GM19452 (cell line): ENCODE results near the gene TRAF3IP1.

ENCODE experiments used
- ATAC-seq: cut with Tn5 transposase; IDR thresholded peaks from one replicate; pipeline ENCODE4 v1.9.1; 2021; ENCODE audit not compliant: unreplicated experiment

TRAF3IP1 gene

GRCh38 chr2:238286987-238287736 lies 33.2 kb upstream of the TRAF3IP1 start:
- ATAC-seq: no peak

GRCh38 chr2:238287737-238288649 lies 32.3 kb upstream of the TRAF3IP1 start, which contains the start of gene PER2:
PER2 (minus strand) TSS chr2:238288610; CDS start chr2:238277936, 10,674 bp downstream.
- peak; percentile 34 for ATAC-seq

GRCh38 chr2:238288650-238289573 lies 31.4 kb upstream of the TRAF3IP1 start:
- ATAC-seq: peak; percentile 90

- ATAC-seq: no peak
These were observed 30.7 kb upstream of the TRAF3IP1 start for GRCh38 chr2:238289574-238289973.

GRCh38 chr2:238290091-238290509 lies 30.2 kb upstream of the TRAF3IP1 start:
- no peak for ATAC-seq

- no peak for ATAC-seq
These were observed 29.4 kb upstream of the TRAF3IP1 start for GRCh38 chr2:238290715-238291549.

- ATAC-seq: no peak
These were observed 28.6 kb upstream of the TRAF3IP1 start for GRCh38 chr2:238291550-238292281.

GRCh38 chr2:238294046-238294392 lies 26.3 kb upstream of the TRAF3IP1 start:
- no peak for ATAC-seq

GRCh38 chr2:238294393-238295143 lies 25.8 kb upstream of the TRAF3IP1 start:
- ATAC-seq: no peak

GRCh38 chr2:238295144-238296112 lies 24.9 kb upstream of the TRAF3IP1 start:
- no peak for ATAC-seq

GRCh38 chr2:238296638-238297457 lies 23.5 kb upstream of the TRAF3IP1 start:
- no peak for ATAC-seq

- ATAC-seq: no peak
These were observed 20.5 kb upstream of the TRAF3IP1 start for GRCh38 chr2:238299803-238300202.

- no peak for ATAC-seq
These were observed 18.2 kb upstream of the TRAF3IP1 start for GRCh38 chr2:238302087-238302486.

- ATAC-seq: no peak
These were observed 17.6 kb upstream of the TRAF3IP1 start for GRCh38 chr2:238302751-238303150.

- no peak for ATAC-seq
These were observed 16.2 kb upstream of the TRAF3IP1 start for GRCh38 chr2:238304116-238304515.

GRCh38 chr2:238305092-238305862 lies 15.0 kb upstream of the TRAF3IP1 start:
- ATAC-seq: no peak
